ENCODE measurements around the gene ALPP.

Gene ALPP

DNA sequence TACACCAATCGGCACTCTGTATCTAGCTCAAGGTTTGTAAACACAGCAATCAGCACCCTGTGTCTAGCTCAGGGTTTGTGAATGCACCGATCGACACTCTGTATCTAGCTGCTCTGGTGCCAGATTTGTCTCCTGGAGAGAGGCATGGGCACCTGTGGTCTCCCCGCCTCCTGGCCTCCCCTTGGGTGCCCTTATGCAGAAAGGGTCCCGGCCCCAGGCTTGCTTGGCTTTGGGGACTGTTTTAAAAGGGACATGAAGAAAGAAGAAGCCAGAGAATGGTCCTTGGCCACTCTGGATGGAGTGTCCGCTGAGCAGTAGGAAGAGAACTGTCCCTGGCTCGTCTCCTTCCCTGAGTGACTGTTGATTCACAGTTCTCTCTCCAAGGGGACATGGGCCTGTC lies 11.5 kb upstream of the ALPP start (continued):
- TF ChIP-seq ZNF280D (tag by site-specific recombination; IDR thresholded peaks at IDR 0.05) (no peak), ZSCAN4 (tag by site-specific recombination; IDR thresholded peaks at IDR 0.05) (no peak), ZNF157 (tag by site-specific recombination; IDR thresholded peaks at IDR 0.05) (no peak), PRDM10 (tag by site-specific recombination; IDR thresholded peaks at IDR 0.05) (no peak), ZNF133 (tag by site-specific recombination; IDR thresholded peaks at IDR 0.05) (no peak)

DNA sequence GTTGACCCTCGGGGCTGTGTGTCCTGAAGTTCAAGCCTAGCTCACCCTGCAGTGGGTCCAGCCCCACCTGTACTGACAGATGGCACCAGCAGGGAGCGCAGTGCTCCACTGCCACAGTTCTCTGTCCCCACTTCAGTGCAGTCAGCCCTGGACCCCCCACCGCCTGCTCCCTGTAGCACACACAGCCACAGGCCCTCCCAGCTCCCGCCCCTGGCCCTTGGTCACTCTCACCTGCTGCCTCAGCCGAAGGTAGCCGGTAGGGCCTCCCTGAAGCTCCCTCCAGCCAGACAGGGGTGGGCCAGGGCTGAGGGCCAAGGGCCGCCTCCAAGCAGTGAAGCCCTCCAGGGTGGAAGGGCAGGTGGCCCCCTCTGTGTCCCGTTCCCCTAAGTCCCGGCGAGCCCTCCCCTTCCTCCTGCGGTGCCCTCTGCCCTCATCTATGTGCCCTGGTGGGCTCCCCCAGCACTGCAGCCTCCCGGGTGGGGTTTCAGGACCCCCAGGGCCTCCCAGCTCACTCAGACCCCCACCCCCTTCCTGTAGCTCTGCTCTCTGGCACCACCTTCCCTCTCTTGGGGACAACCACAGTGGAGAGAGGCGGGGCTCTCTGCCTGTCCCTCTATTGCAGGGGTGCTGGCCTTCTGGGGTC lies 10.8 kb upstream of the ALPP start:
- CTCF ChIA-PET: interaction anchor here (0.5 to 5.2 kb wide), 12 partner anchors 11 to 877 kb away, joined by 3 to 49 read pairs (median 3); partner anchors contain the start of gene ALPP

DNA sequence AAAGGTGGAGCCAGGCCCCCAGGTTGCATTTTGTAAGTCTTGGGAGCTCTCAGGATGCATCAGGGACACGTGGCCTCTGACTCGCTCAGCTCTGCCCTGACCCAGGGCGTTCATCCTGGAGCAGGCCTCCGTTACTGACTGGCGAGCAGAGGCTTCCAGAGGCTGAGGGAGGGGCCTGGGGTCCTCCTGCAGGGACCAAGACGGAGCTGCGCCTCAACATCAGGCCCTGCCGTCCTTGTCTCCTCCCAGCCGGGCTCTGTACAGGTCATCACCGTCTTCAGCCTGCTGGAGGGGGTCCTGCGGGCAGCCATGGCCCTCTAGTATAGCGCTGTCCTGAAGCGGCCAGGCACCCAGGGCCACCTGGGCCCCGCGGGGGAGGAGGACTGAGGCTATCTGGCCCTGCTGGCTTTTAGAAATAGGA lies 10.2 kb upstream of the ALPP start:
- no peak overlapping the region for H3K27ac ChIP-seq (ENCODE audit: extremely low read depth, low read depth, low read length)
- CTCF ChIA-PET: interaction anchor here (0.5 to 5.2 kb wide), 4 partner anchors 48 to 489 kb away, joined by 3 to 49 read pairs (median 5); no protein-coding TSS in a partner anchor
- no peaks in the 10 kb centered on the region for H3K9me3 ChIP-seq (ENCODE audit: control insufficient read depth, insufficient read depth, low read depth, low read length)
- H3K4me1 ChIP-seq (ENCODE audit: control insufficient read depth, insufficient read depth, low read length): no peaks in the 10 kb centered on the region
- no peak overlapping the region for H3K4me3 ChIP-seq (ENCODE audit: low read depth, low read length)
- POLR2A ChIA-PET: no interaction called here
- H3K36me3 ChIP-seq (ENCODE audit: control insufficient read depth in 2 of 2, insufficient read depth in 1 of 2, low read length in 2 of 2): no peaks in the 10 kb centered on the region
- no peak for TF ChIP-seq ZNF600 (tag by site-specific recombination; IDR thresholded peaks at IDR 0.05)
- no peak for TF ChIP-seq ZNF658 (tag by site-specific recombination; IDR thresholded peaks at IDR 0.05)
- TF ChIP-seq ZNF664 (tag by site-specific recombination; IDR thresholded peaks at IDR 0.05): no peak
- TF ChIP-seq, protein P1, sequence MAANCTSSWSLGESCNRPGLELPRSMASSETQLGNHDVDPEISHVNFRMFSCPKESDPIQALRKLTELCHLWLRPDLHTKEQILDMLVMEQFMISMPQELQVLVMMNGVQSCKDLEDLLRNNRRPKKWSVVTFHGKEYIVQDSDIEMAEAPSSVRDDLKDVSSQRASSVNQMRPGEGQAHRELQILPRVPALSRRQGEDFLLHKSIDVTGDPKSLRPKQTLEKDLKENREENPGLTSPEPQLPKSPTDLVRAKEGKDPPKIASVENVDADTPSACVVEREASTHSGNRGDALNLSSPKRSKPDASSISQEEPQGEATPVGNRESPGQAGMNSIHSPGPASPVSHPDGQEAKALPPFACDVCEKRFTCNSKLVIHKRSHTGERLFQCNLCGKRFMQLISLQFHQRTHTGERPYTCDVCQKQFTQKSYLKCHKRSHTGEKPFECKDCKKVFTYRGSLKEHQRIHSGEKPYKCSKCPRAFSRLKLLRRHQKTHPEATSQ (tag by site-specific recombination; IDR thresholded peaks at IDR 0.05): no peak
- TF ChIP-seq ZNF791 (tag by site-specific recombination; IDR thresholded peaks at IDR 0.05): no peak
- TF ChIP-seq ZNF266 (tag by site-specific recombination; IDR thresholded peaks at IDR 0.05; ENCODE audit: low read depth): no peak
- TF ChIP-seq ZNF280D (tag by site-specific recombination; IDR thresholded peaks at IDR 0.05): no peak
- no peak for TF ChIP-seq KLF1 (tag by site-specific recombination; IDR thresholded peaks at IDR 0.05)
- TF ChIP-seq ZNF23 (tag by site-specific recombination; IDR thresholded peaks at IDR 0.05; ENCODE audit: borderline replicate concordance): no peak
- no peak for TF ChIP-seq ZNF623 (tag by site-specific recombination; IDR thresholded peaks at IDR 0.05)
- TF ChIP-seq ZNF223 (tag by site-specific recombination; IDR thresholded peaks at IDR 0.05): no peak

More for the DNA sequence above, 10.8 kb upstream of the ALPP start:
- POLR2A ChIA-PET: no interaction called here
- Histone ChIP-seq H3K4me1 (ENCODE audit: control insufficient read depth, insufficient read depth, low read length) (no peaks in the 10 kb centered on the region), H3K36me3 (ENCODE audit: control insufficient read depth in 2 of 2, insufficient read depth in 1 of 2, low read length in 2 of 2) (no peaks in the 10 kb centered on the region), H3K27ac (ENCODE audit: extremely low read depth, low read depth, low read length) (no peak overlapping the region), H3K9me3 (ENCODE audit: control insufficient read depth, insufficient read depth, low read depth, low read length) (no peaks in the 10 kb centered on the region), H3K4me3 (ENCODE audit: low read depth, low read length) (no peak overlapping the region)
- TF ChIP-seq GLIS2 (tag by site-specific recombination; IDR thresholded peaks at IDR 0.05): peak; percentile 36; the same call in 1 of the 2 replicates
- TF ChIP-seq ZIC2 (tag by site-specific recombination; IDR thresholded peaks at IDR 0.05): peak; percentile 53
- TF ChIP-seq ZNF223 (tag by site-specific recombination; IDR thresholded peaks at IDR 0.05): no peak
- TF ChIP-seq GLIS1 (tag by site-specific recombination; IDR thresholded peaks at IDR 0.05): peak; percentile 50

Measured in HEK293 (cell line).